Left ventricle myocardium inferior (tissue), 1 donor: ENCODE results near the gene VEGFA. TPM values are rescaled to one million over a fixed set of nuclear protein-coding genes. Genes with fewer than 3 reads are reported as not detected.

Experiments
- DNase-seq: peaks from one replicate; pipeline ENCODE4 v3.0.0-alpha.2; 2020
- H3K27ac ChIP-seq: fragments of 200-600 bp; replicated peaks from 2 replicates; pipeline ENCODE4 v1.8.0; 2021
- H3K27me3 ChIP-seq: fragments of 200-600 bp; 2 replicates; pipeline ENCODE4 v1.8.0; 2021; ENCODE audit warnings: low read depth
- H3K36me3 ChIP-seq: fragments of 200-600 bp; 2 replicates; pipeline ENCODE4 v1.8.0; 2021
- H3K4me1 ChIP-seq: fragments of 200-600 bp; 2 replicates; pipeline ENCODE4 v1.8.0; 2021
- H3K4me3 ChIP-seq: fragments of 200-600 bp; 2 replicates; pipeline ENCODE4 v1.8.0; 2021; ENCODE audit warnings: mild to moderate bottlenecking, moderate library complexity
- H3K9me3 ChIP-seq: fragments of 200-600 bp; replicated peaks from 2 replicates; pipeline ENCODE4 v1.8.0; 2021
- CTCF ChIP-seq: fragments of 200-600 bp; IDR thresholded peaks from 2 replicates; pipeline ENCODE4 v1.8.0; 2021; ENCODE audit warnings: antibody characterized with exemption, mild to moderate bottlenecking, borderline replicate concordance
- intact Hi-C: fragments of 100-400 bp; cut with micrococcal nuclease; formaldehyde crosslinking; loops from one replicate; pipeline ENCODE4 v1.11.0; 2022
- total RNA-seq: library from RNA; stranded (reverse); fragmentation: NEBNext Ultra II Directional; extraction: Animal tissue kit (Norgen Biotek cat#: 25700); gene quantifications from one replicate; pipeline ENCODE4 v1.2.1, GENCODE V29; 2021
- donor health status: DM: no; HTN: yes; CAD: no; lungs with severe emphysema.

VEGFA gene
- total RNA-seq, 1 donor from 2014 or later: 359 TPM

DNA sequence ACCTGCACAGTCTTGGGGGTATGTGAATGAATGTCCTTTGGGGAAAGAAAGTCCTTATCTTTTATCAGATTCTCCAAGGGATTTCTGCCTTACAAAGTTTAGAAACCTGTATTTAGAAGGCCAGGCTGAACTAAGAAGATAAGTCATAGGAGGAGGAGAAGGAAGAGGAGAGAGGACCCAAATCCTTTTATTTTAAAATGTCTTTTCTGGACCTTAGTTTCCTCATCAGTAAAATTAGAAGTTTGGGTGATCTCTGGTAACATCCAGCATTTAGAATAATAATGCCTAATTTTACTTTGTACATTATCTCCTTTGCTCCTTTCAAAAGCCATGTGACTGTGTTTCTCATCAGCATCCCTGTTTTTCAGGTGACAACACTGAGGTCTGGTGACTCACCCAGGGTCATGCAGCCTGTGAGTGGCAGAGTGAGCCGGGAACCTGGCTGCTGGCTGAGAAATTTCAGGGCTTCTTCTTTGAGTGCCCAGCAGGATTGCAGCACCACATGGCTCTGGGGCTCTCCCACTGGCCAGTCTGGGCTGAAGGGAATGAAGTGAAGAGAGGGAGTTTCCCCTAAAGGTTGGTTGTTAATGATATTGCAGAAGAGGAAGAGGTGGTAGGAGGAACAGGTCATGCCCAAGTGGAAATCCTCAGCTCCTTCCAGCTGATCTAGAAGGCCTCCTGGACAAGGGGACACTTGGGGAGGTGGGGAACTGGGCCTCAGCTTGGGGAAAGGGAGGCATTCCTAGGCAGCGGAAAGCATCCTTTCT is 34.0 kb downstream of the VEGFA start:
- DNase-seq: no peak
- Histone ChIP-seq H3K27ac (no peak overlapping the region), H3K36me3 (no peaks in the 10 kb centered on the region), H3K9me3 (no peaks in the 10 kb centered on the region), H3K4me3 (no peak overlapping the region), H3K4me1 (peaks cover 25% of the 10 kb centered on the region), H3K27me3 (no peaks in the 10 kb centered on the region)
- TF ChIP-seq CTCF: no peak
- intact Hi-C loops: no loop called here

- no peak for TF ChIP-seq CTCF
- H3K9me3 ChIP-seq: no peaks in the 10 kb centered on the region
- H3K27ac ChIP-seq: no peak overlapping the region
Observed at GRCh38 chr6:43804550-43805223, 34.7 kb downstream of the VEGFA start.

GRCh38 chr6:43805699-43806042 is 35.7 kb downstream of the VEGFA start:
- Histone ChIP-seq H3K4me3 (no peak overlapping the region), H3K4me1 (peaks cover 8% of the 10 kb centered on the region), H3K36me3 (no peaks in the 10 kb centered on the region), H3K9me3 (no peaks in the 10 kb centered on the region), H3K27ac (no peak overlapping the region), H3K27me3 (no peaks in the 10 kb centered on the region)
- TF ChIP-seq CTCF: no peak
- intact Hi-C loops: no loop called here
- DNase-seq: no peak

More at GRCh38 chr6:43804550-43805223, 34.7 kb downstream of the VEGFA start:
- Histone ChIP-seq H3K4me3 (no peak overlapping the region), H3K36me3 (no peaks in the 10 kb centered on the region), H3K27me3 (no peaks in the 10 kb centered on the region), H3K4me1 (peaks cover 18% of the 10 kb centered on the region)
- intact Hi-C loops: no loop called here
- no peak for DNase-seq

GRCh38 chr6:43806043-43806757 is 36.2 kb downstream of the VEGFA start:
- Histone ChIP-seq H3K9me3 (no peaks in the 10 kb centered on the region), H3K36me3 (no peaks in the 10 kb centered on the region), H3K4me1 (peaks cover 3% of the 10 kb centered on the region), H3K27ac (no peak overlapping the region), H3K27me3 (no peaks in the 10 kb centered on the region), H3K4me3 (no peak overlapping the region)
- intact Hi-C loops: no loop called here
- no peak for DNase-seq
- no peak for TF ChIP-seq CTCF

DNA sequence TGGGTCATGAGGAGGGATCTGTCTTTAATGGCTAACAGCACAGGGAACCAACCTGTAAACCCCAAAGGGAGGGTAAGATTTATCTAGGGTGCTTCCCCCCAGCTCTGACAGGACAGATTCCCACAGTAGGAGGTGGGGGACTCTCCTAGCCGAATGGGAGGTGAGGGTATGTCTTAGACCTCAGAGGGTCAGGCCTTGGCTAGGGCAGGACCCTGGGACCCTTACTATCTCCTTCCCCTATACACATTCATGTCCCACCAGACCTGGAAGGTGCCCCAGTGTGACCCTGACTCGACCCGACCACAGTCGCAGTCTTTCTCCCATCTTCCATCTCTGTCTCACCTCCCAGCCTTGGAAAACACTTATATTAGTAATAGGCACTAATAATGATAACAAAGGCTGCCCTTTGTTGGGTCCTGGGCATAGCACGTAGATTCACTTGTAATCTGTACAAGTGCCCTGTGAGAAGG is 36.8 kb downstream of the VEGFA start:
- no peak for DNase-seq
- no peaks in the 10 kb centered on the region for H3K36me3 ChIP-seq
- no peaks in the 10 kb centered on the region for H3K27me3 ChIP-seq
- H3K9me3 ChIP-seq: no peaks in the 10 kb centered on the region
- H3K4me3 ChIP-seq: no peak overlapping the region
- H3K4me1 ChIP-seq: peaks cover 2% of the 10 kb centered on the region
- H3K27ac ChIP-seq: no peak overlapping the region
- intact Hi-C loops: no loop called here
- no peak for TF ChIP-seq CTCF
